ENCODE results near the gene TTLL12. TPM values are rescaled to one million over a fixed set of nuclear protein-coding genes. Genes with fewer than 3 reads are reported as not detected.

TTLL12 gene
- total RNA-seq, 1 experiment from 2014 or later: 63.4 TPM

GRCh38 chr22:43163241-43163795 is 23.6 kb downstream of the TTLL12 start:
- no peak for DNase-seq
- no peak overlapping the region for H3K27ac Mint-ChIP-seq (ENCODE audit: unreplicated experiment)
- TF ChIP-seq CTCF (IDR thresholded peaks at IDR 0.05; ENCODE audit: unreplicated experiment): no peak
- no peaks in the 10 kb centered on the region for H3K27me3 Mint-ChIP-seq (ENCODE audit: unreplicated experiment)
- no peak overlapping the region for H3K4me3 Mint-ChIP-seq (ENCODE audit: low read depth, unreplicated experiment)
- intact Hi-C loops (cut with micrococcal nuclease; ENCODE audit: unreplicated experiment): no loop called here
- H3K36me3 Mint-ChIP-seq (ENCODE audit: insufficient read depth, unreplicated experiment): peaks cover 85% of the 10 kb centered on the region
- BruUV-seq (replicated peaks): no TSS peak
- CTCF ChIA-PET: interaction anchor here (0.6 kb wide), 1 partner anchor 1145 kb away, joined by 3 read pairs; no protein-coding TSS in a partner anchor
- peaks cover 7% of the 10 kb centered on the region for H3K4me1 Mint-ChIP-seq (ENCODE audit: low read depth, unreplicated experiment)
- H3K9me3 Mint-ChIP-seq (ENCODE audit: low read depth, unreplicated experiment): no peaks in the 10 kb centered on the region

GRCh38 chr22:43162412-43163150 is 24.4 kb downstream of the TTLL12 start:
- DNase-seq: no peak
- Mint-ChIP-seq H3K4me3 (ENCODE audit: low read depth, unreplicated experiment) (no peak overlapping the region), H3K27ac (ENCODE audit: unreplicated experiment) (no peak overlapping the region), H3K27me3 (ENCODE audit: unreplicated experiment) (no peaks in the 10 kb centered on the region), H3K9me3 (ENCODE audit: low read depth, unreplicated experiment) (no peaks in the 10 kb centered on the region), H3K4me1 (ENCODE audit: low read depth, unreplicated experiment) (peaks cover 8% of the 10 kb centered on the region), H3K36me3 (ENCODE audit: insufficient read depth, unreplicated experiment) (peaks cover 82% of the 10 kb centered on the region)
- CTCF ChIA-PET: no interaction called here
- no peak for TF ChIP-seq CTCF (IDR thresholded peaks at IDR 0.05; ENCODE audit: unreplicated experiment)
- BruUV-seq (replicated peaks): no TSS peak
- intact Hi-C loops (cut with micrococcal nuclease; ENCODE audit: unreplicated experiment): no loop called here

GRCh38 chr22:43160497-43161126 is 26.3 kb downstream of the TTLL12 start:
- no TSS peak for BruUV-seq (replicated peaks)
- Mint-ChIP-seq H3K9me3 (ENCODE audit: low read depth, unreplicated experiment) (no peaks in the 10 kb centered on the region), H3K4me3 (ENCODE audit: low read depth, unreplicated experiment) (no peak overlapping the region), H3K27ac (ENCODE audit: unreplicated experiment) (no peak overlapping the region), H3K27me3 (ENCODE audit: unreplicated experiment) (no peaks in the 10 kb centered on the region), H3K4me1 (ENCODE audit: low read depth, unreplicated experiment) (peaks cover 8% of the 10 kb centered on the region), H3K36me3 (ENCODE audit: insufficient read depth, unreplicated experiment) (peaks cover 66% of the 10 kb centered on the region)
- no peak for TF ChIP-seq CTCF (IDR thresholded peaks at IDR 0.05; ENCODE audit: unreplicated experiment)
- DNase-seq: no peak
- CTCF ChIA-PET: interaction anchor here (0.9 kb wide), 1 partner anchor 10 kb away, joined by 3 read pairs; the partner anchor contains the start of gene TSPO
- intact Hi-C loops (cut with micrococcal nuclease; ENCODE audit: unreplicated experiment): no loop called here

GRCh38 chr22:43159484-43160178 is 27.3 kb downstream of the TTLL12 start:
- Mint-ChIP-seq H3K4me3 (ENCODE audit: low read depth, unreplicated experiment) (no peak overlapping the region), H3K9me3 (ENCODE audit: low read depth, unreplicated experiment) (no peaks in the 10 kb centered on the region), H3K36me3 (ENCODE audit: insufficient read depth, unreplicated experiment) (peaks cover 59% of the 10 kb centered on the region), H3K27ac (ENCODE audit: unreplicated experiment) (no peak overlapping the region), H3K4me1 (ENCODE audit: low read depth, unreplicated experiment) (peaks cover 8% of the 10 kb centered on the region), H3K27me3 (ENCODE audit: unreplicated experiment) (no peaks in the 10 kb centered on the region)
- CTCF ChIA-PET: interaction anchor here (0.7 to 1.2 kb wide), 2 partner anchors 15 to 114 kb away, joined by 3 read pairs; no protein-coding TSS in a partner anchor
- peak; percentile 29 for DNase-seq
- intact Hi-C loops (cut with micrococcal nuclease; ENCODE audit: unreplicated experiment): no loop called here
- peak; percentile 65 for TF ChIP-seq CTCF (IDR thresholded peaks at IDR 0.05; ENCODE audit: unreplicated experiment)
- no TSS peak for BruUV-seq (replicated peaks)

Measured in Calu3 (cell line).